OCI-LY1 (cell line): ENCODE results near the gene MON2.

Experiments used
- H2AFZ ChIP-seq: fragments of 200-600 bp; sonication (generic), shearing (Covaris generic); 2 replicates; pipeline ENCODE4 v1.6.0; 2014; ENCODE audit warnings: antibody characterized with exemption, mild to moderate bottlenecking, low read length
- H3F3A ChIP-seq: fragments of 200-600 bp; sonication (generic), shearing (Covaris generic); 2 replicates; pipeline ENCODE4 v1.6.0; 2014; ENCODE audit warnings: mild to moderate bottlenecking, antibody characterized with exemption, low read length, moderate library complexity; ENCODE audit not compliant: insufficient read depth
- H3K27ac ChIP-seq: fragments of 200-600 bp; sonication (generic); 2 replicates; pipeline ENCODE4 v1.5.1; 2014; ENCODE audit warnings: low read length, mixed run types, mild to moderate bottlenecking, low read depth; ENCODE audit not compliant: poor library complexity, severe bottlenecking
- H3K27me3 ChIP-seq: fragments of 200-600 bp; sonication (generic); 2 replicates; pipeline ENCODE4 v1.6.0; 2014; ENCODE audit warnings: antibody characterized with exemption, mild to moderate bottlenecking, low read length, moderate library complexity; ENCODE audit not compliant: insufficient read depth
- H3K36me3 ChIP-seq: fragments of 200-600 bp; sonication (generic); 2 replicates; pipeline ENCODE4 v1.6.1; 2014; ENCODE audit warnings: mild to moderate bottlenecking, antibody characterized with exemption, low read length, moderate library complexity, mixed read lengths; ENCODE audit not compliant: insufficient read depth
- H3K4me1 ChIP-seq: fragments of 200-600 bp; sonication (generic); 2 replicates; pipeline ENCODE4 v1.5.1; 2014; ENCODE audit warnings: mild to moderate bottlenecking, low read length, moderate library complexity; ENCODE audit not compliant: insufficient read depth, severe bottlenecking
- H3K4me2 ChIP-seq: fragments of 200-600 bp; sonication (generic), shearing (Covaris generic); 2 replicates; pipeline ENCODE4 v1.6.1; 2014; ENCODE audit warnings: low read length
- H3K4me3 ChIP-seq: fragments of 200-600 bp; sonication (generic); 2 replicates; pipeline ENCODE4 v1.5.1; 2014; ENCODE audit warnings: low read length, low read depth, mild to moderate bottlenecking, mixed read lengths; ENCODE audit not compliant: poor library complexity, severe bottlenecking
- H3K79me2 ChIP-seq: fragments of 200-600 bp; shearing (Covaris generic); 2 replicates; pipeline ENCODE4 v1.6.1; 2016; ENCODE audit warnings: mixed run types, low read length, mixed read lengths; ENCODE audit not compliant: insufficient read depth
- H3K9ac ChIP-seq: fragments of 200-600 bp; sonication (generic), shearing (Covaris generic); 2 replicates; pipeline ENCODE4 v1.6.1; 2014; ENCODE audit warnings: mild to moderate bottlenecking, low read length, mixed read lengths
- H3K9me2 ChIP-seq: fragments of 200-600 bp; sonication (generic), shearing (Covaris generic); 2 replicates; pipeline ENCODE4 v1.6.1; 2014; ENCODE audit warnings: low read depth, mild to moderate bottlenecking, low read length, mixed read lengths
- H3K9me3 ChIP-seq: fragments of 200-600 bp; shearing (Covaris generic); 2 replicates; pipeline ENCODE4 v1.6.1; 2014; ENCODE audit warnings: low read length, mixed read lengths
- H4K20me1 ChIP-seq: fragments of 200-600 bp; sonication (generic), shearing (Covaris generic); 2 replicates; pipeline ENCODE4 v1.6.0; 2016; ENCODE audit warnings: mild to moderate bottlenecking, low read length; ENCODE audit not compliant: insufficient read depth
- CTCF ChIP-seq: fragments of 200-600 bp; sonication (generic), shearing (Covaris generic); IDR thresholded peaks from 2 replicates; pipeline ENCODE4 v1.5.1; 2017; ENCODE audit warnings: mild to moderate bottlenecking, antibody characterized with exemption, low read length, moderate library complexity, mixed read lengths
- EZH2 ChIP-seq: fragments of 200-600 bp; sonication (generic), shearing (Covaris generic); IDR thresholded peaks from 2 replicates; pipeline ENCODE4 v1.8.0; 2017; ENCODE audit warnings: borderline replicate concordance, mixed run types, mild to moderate bottlenecking, antibody characterized with exemption, low read length, moderate library complexity, mixed read lengths

Gene MON2

DNA sequence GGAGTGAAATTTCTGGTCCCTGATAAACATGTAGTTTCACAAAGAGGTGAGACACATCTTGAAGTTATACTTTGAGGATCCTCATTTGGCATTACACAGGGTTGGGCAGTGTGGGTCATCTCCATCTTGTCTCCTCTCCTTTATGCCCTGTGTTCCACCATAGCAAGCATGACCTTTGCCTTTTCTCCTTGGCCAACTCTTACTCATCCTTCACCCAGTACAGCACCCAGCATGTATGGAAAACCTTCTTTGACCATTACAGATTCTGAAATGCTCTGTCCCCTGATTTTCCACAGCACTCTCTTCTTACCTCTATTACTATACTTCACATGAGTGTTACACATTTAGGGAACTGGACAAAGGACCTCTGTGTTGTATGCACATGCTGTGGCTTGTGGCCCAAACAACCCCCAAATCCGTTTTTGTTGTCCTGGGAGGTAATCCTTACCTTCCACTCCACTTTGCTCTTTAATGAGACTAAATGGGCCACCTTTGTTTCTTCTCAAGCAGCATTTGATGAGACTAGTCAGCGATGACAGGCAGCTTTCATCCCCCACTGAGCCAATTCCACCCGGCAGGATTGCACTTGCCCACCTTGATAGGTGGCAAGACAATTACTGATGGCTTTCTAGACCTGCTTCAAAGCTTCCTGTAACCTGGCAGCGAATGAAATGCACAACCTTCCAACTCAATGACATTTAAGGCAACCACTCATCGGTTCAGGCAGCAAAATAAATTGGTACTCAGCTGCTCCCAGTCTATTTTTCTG, 163.5 kb downstream of the MON2 start:
- Histone ChIP-seq H3K4me3 (no peak overlapping the region), H3K27me3 (no peaks in the 10 kb centered on the region; the same call in none of the 2 replicates), H3K4me2 (no peak overlapping the region), H4K20me1 (no peaks in the 10 kb centered on the region), H3F3A (no peaks in the 10 kb centered on the region), H3K9ac (no peak overlapping the region), H3K4me1 (peaks cover 14% of the 10 kb centered on the region), H3K36me3 (no peaks in the 10 kb centered on the region), H2AFZ (no peak overlapping the region), H3K27ac (no peak overlapping the region), H3K9me3 (no peaks in the 10 kb centered on the region), H3K79me2 (no peaks in the 10 kb centered on the region), H3K9me2 (no peaks in the 10 kb centered on the region)
- TF ChIP-seq EZH2 (no peak), CTCF (no peak)

DNA sequence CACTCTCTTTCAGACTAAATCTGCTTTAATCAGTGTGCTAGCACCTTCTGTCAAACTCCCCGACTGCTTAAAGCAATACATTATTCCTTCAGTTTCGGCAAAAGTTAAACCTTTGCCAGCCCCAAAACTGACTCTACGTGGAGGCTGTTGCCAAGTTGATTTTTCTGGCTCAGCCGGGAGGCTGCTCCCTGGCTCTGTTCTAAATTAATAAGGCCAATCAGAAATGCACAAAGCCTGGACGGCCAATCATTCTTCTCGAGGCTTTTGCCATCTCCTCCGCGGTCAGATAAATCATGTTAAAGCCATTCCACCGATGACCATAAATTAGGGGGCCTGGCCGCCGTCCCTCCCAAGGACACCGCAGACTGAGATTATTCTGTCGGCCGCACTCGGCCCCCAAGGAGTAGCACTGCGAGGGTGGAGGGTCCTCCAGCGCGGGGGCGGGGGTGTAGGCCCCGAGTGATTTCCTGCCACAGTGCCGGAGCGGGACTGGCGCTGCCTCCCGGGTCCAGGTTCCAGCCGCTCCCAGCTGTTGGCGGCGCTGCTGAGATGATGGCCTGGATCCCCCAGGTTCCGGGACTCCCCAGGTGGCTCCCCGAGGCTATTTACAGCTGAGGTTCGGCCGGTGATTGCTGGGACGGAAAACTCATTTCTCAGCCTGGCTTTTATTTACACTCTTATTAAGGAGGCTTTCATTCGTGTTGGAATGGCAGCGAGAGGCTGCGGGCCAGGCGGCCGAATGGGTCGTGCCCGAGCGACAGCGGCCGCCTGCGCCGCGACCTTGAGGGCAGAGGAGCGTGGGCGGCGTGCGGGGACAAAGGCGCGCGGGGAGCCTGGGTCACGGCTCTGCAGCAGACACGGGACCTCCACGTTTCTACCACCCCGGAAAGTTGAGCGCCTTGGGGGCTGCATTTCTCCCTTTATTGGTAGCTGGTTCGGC, 165.1 kb downstream of the MON2 start:
- no peaks in the 10 kb centered on the region for H4K20me1 ChIP-seq
- no peaks in the 10 kb centered on the region for H3K79me2 ChIP-seq
- H3K9me3 ChIP-seq, result no peaks in the 10 kb centered on the region
- H3K9ac ChIP-seq, result no peak overlapping the region
- H3K27ac ChIP-seq, result no peak overlapping the region
- no peaks in the 10 kb centered on the region; the same call in none of the 2 replicates for H3K27me3 ChIP-seq
- H3K36me3 ChIP-seq, result no peaks in the 10 kb centered on the region
- no peaks in the 10 kb centered on the region for H3F3A ChIP-seq
- H2AFZ ChIP-seq, result no peak overlapping the region
- no peaks in the 10 kb centered on the region for H3K9me2 ChIP-seq
- H3K4me3 ChIP-seq, result peak overlapping the region; percentile 46
- H3K4me2 ChIP-seq, result peak overlapping the region; percentile 51
- H3K4me1 ChIP-seq, result peaks cover 14% of the 10 kb centered on the region
- TF ChIP-seq EZH2 (no peak), CTCF (no peak)

- no peak overlapping the region for H2AFZ ChIP-seq
- H3K79me2 ChIP-seq, result no peaks in the 10 kb centered on the region
- H3K27ac ChIP-seq, result no peak overlapping the region
- H3K9me3 ChIP-seq, result no peaks in the 10 kb centered on the region
- TF ChIP-seq EZH2 (no peak), CTCF (no peak)
- H4K20me1 ChIP-seq, result no peaks in the 10 kb centered on the region
- peaks cover 14% of the 10 kb centered on the region for H3K4me1 ChIP-seq
- no peaks in the 10 kb centered on the region for H3F3A ChIP-seq
- H3K9me2 ChIP-seq, result no peaks in the 10 kb centered on the region
- no peaks in the 10 kb centered on the region; the same call in none of the 2 replicates for H3K27me3 ChIP-seq
- H3K4me2 ChIP-seq, result peak overlapping the region; percentile 51
- no peak overlapping the region for H3K9ac ChIP-seq
- no peaks in the 10 kb centered on the region for H3K36me3 ChIP-seq
- peak overlapping the region; percentile 46 for H3K4me3 ChIP-seq
These were observed 165.8 kb downstream of the MON2 start for GRCh38 chr12:62632411-62632918.
